Activated T-cell treated with anti-CD3 and anti-CD28 coated beads, Interleukin-2, amount 50 U/mL, for 1 hour (primary cell): Measurements from ENCODE around the gene GTF2H2C.
"Not testable (repeated sequence)": the region's sequence is repeated elsewhere in the genome, so short reads cannot be mapped to it uniquely, and the experiment has no call there.

Experiments
- DNase-seq: peaks from one replicate; pipeline ENCODE4 v3.0.0-alpha.2; 2020

The GTF2H2C gene

GRCh38 chr5:69568072-69568471, 8.1 kb downstream of the GTF2H2C start:
- not testable (repeated sequence) for DNase-seq

DNA sequence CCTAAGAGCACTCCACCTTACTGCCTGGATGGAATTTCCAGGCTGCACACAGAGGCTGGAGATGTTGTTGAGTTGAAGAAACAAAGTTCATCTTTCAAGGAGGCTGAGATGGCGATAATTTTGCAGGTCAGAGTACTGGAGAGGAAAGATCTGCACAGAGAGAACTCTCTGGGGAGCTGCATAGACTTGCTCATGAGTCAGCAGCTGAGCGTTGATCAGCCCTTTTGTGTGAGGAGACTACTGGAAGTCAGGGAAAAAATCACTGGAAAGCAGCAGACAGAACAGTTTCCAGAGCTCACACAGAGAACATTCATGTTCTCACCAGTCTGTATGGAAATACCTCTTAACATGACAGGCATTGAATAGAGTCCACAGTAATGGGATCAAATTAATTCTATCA, 23.4 kb downstream of the GTF2H2C start:
- DNase-seq: not testable (repeated sequence)

- DNase-seq: not testable (repeated sequence)
These were observed 36.3 kb downstream of the GTF2H2C start for GRCh38 chr5:69596114-69596840.

GRCh38 chr5:69601947-69602346, 42.0 kb downstream of the GTF2H2C start:
- not testable (repeated sequence) for DNase-seq

DNA sequence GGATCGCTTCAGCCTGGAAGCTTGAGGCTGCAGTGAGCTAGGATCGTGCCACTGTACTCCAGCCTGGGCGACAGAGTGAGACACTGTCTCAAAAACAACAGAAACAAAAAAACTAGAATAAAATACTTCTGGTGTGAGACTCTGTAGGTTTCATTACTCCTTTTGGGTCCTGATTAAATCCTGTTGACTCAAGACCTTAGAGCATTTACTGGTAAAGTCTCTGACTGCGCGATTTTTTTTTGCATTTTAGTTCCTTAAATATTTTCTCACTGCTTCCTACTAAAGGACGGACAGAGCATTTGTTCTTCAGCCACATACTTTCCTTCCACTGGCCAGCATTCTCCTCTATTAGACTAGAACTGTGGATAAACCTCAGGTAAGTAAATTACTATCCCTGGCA, 46.8 kb downstream of the GTF2H2C start:
- DNase-seq: not testable (repeated sequence)

DNA sequence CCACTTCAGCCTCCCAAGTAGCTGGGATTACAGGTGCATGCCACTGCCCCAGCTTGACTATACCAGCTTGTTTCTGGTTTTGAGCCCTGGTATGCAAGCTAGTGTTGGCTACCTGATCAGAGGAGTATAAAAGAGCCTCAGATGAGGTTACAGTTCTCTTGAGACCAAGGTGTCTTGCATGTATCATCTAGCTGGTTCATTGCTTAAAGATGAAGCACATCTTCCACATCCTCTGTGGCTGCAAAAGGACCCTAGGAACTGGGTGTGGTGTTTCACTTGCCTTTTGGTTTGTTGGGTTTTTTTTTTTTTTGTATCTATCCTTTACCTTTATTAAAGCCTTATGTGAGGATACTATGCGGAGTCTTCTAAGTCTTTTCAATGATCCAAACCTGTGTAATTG, 47.8 kb downstream of the GTF2H2C start:
- DNase-seq: not testable (repeated sequence)

GRCh38 chr5:69608861-69609496, 49.0 kb downstream of the GTF2H2C start:
- DNase-seq: not testable (repeated sequence)

GRCh38 chr5:69614843-69615242, 54.9 kb downstream of the GTF2H2C start:
- DNase-seq: not testable (repeated sequence)

DNA sequence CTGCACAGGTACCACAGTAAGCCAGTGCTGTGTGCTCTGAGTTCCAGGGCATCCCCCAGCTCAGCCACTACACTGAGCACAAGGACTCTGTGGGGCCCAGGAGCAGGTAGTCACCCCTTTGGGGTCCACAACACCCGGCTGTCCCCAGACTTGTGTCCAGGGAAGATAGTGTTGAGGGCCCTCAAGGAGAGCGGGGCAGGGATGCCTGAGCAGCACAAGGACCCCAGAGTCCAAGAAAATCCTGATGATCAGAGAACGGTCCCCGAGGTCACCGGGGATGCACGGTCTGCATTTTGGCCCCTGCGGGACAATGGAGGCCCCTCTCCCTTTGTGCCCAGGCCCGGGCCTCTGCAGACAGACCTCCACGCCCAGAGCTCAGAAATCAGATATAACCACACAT, 71.9 kb downstream of the GTF2H2C start:
- not testable (repeated sequence) for DNase-seq
